NCI-H1105 (cell line): ENCODE measurements around the gene LAMB2.
A peak's percentile ranks its signal among the peaks of the same experiment; 100 is the strongest.

ENCODE experiments used
- DNase-seq: peaks from one replicate; lab custom pipeline; 2025; lab: John Stamatoyannopoulos, UW

Gene LAMB2

GRCh38 chr3:49121132-49121736 lies 11.6 kb downstream of the LAMB2 start:
- DNase-seq: no peak

- peak; percentile 67 for DNase-seq
These were observed 12.3 kb downstream of the LAMB2 start, which contains the start of gene USP19 for GRCh38 chr3:49120438-49121131. TSS of gene USP19 (minus strand) at chr3:49120823. CDS start at chr3:49119145, 1,678 bp downstream.

GRCh38 chr3:49120096-49120437 lies 12.8 kb downstream of the LAMB2 start:
- DNase-seq: no peak

- no peak for DNase-seq
These were observed 13.4 kb downstream of the LAMB2 start for GRCh38 chr3:49119439-49119838.

- no peak for DNase-seq
These were observed 13.8 kb downstream of the LAMB2 start for GRCh38 chr3:49119036-49119435.

- no peak for DNase-seq
These were observed 20.6 kb downstream of the LAMB2 start for GRCh38 chr3:49112262-49112661.

- no peak for DNase-seq
These were observed 21.5 kb downstream of the LAMB2 start for GRCh38 chr3:49111347-49111746.

- DNase-seq: no peak
These were observed 22.1 kb downstream of the LAMB2 start for GRCh38 chr3:49110780-49111179.

- no peak for DNase-seq
These were observed 24.5 kb downstream of the LAMB2 start for GRCh38 chr3:49108346-49108745.

- peak; percentile 81 for DNase-seq
These were observed 28.2 kb downstream of the LAMB2 start, which contains the start of gene QARS1 for GRCh38 chr3:49104427-49105291. TSS of gene QARS1 (minus strand) at chr3:49104757. CDS start at chr3:49104733, 24 bp downstream.

GRCh38 chr3:49104052-49104426 lies 28.8 kb downstream of the LAMB2 start:
- DNase-seq: no peak

- no peak for DNase-seq
These were observed 32.7 kb downstream of the LAMB2 start for GRCh38 chr3:49100046-49100615.

GRCh38 chr3:49098910-49099630 lies 33.8 kb downstream of the LAMB2 start:
- DNase-seq: no peak

GRCh38 chr3:49098429-49098828 lies 34.4 kb downstream of the LAMB2 start:
- DNase-seq: peak; percentile 26

- peak; percentile 89 for DNase-seq
These were observed 38.7 kb downstream of the LAMB2 start, which contains the start of gene QRICH1 for GRCh38 chr3:49093853-49094767. TSS of gene QRICH1 (minus strand) at chr3:49094071. CDS start at chr3:49077017, 17,054 bp downstream.

GRCh38 chr3:49092938-49093852 lies 39.7 kb downstream of the LAMB2 start:
- peak; percentile 48 for DNase-seq

GRCh38 chr3:49081429-49081828 lies 51.4 kb downstream of the LAMB2 start:
- DNase-seq: peak; percentile 2

- no peak for DNase-seq
These were observed 53.6 kb downstream of the LAMB2 start for GRCh38 chr3:49079270-49079669.

GRCh38 chr3:49076646-49077045 lies 56.2 kb downstream of the LAMB2 start:
- no peak for DNase-seq
